Measurements from ENCODE around the gene NFYB.

GRCh38 chr12:104137001-104137901 is 759 bp downstream of the NFYB start:
- TF ChIP-seq POLR2AphosphoS5 (IDR thresholded peaks at IDR 0.05) (no peak), POLR2A (IDR thresholded peaks at IDR 0.05) (no peak)
- TF ChIP-seq, protein P1, sequence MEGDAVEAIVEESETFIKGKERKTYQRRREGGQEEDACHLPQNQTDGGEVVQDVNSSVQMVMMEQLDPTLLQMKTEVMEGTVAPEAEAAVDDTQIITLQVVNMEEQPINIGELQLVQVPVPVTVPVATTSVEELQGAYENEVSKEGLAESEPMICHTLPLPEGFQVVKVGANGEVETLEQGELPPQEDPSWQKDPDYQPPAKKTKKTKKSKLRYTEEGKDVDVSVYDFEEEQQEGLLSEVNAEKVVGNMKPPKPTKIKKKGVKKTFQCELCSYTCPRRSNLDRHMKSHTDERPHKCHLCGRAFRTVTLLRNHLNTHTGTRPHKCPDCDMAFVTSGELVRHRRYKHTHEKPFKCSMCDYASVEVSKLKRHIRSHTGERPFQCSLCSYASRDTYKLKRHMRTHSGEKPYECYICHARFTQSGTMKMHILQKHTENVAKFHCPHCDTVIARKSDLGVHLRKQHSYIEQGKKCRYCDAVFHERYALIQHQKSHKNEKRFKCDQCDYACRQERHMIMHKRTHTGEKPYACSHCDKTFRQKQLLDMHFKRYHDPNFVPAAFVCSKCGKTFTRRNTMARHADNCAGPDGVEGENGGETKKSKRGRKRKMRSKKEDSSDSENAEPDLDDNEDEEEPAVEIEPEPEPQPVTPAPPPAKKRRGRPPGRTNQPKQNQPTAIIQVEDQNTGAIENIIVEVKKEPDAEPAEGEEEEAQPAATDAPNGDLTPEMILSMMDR (IDR thresholded peaks at IDR 0.05): no peak

Measured in upper lobe of left lung (tissue), 4 donors.